ENCODE measurements around the gene ANO10. TPM values are rescaled to one million over a fixed set of nuclear protein-coding genes. Genes with fewer than 3 reads are reported as not detected.

Gene ANO10
- total and polyA plus RNA-seq, 2 of the 8 experiments (the other 6 are each of a cell fraction or from before 2014, with no cell fraction given): 38.0 to 53.2 TPM

- 0 out of 4 replicates have a peak, but pooled peaks cover 0 to 3% of the 10 kb centered on the region in 2 experiments for H3K9me3 ChIP-seq (ENCODE audit: insufficient read depth in 2 of 2, low read depth in 1 of 2, low read length in 1 of 2)
- no peak overlapping the region for H4K5ac ChIP-seq (ENCODE audit: insufficient read length, low read depth, low read length)
- no peak overlapping the region for H4K91ac ChIP-seq (replicated peaks; ENCODE audit: insufficient read length, low read length)
- no peak overlapping the region for H3K9ac ChIP-seq (replicated peaks in 1 of 4; ENCODE audit: extremely low read depth in 1 of 4, low read depth in 3 of 4, low read length in 3 of 4)
- peak overlapping the region; percentile 51; the same call in 1 of the 2 replicates for H2BK20ac ChIP-seq (ENCODE audit: low read length)
- H3K4me2 ChIP-seq (ENCODE audit: insufficient read depth in 1 of 2, low read depth in 2 of 2, low read length in 2 of 2): no peak overlapping the region; a peak in 1 of 4 replicates
- H3K18ac ChIP-seq (ENCODE audit: extremely low read depth, low read length): peak overlapping the region; percentile 68
- no peaks in the 10 kb centered on the region for H3K23me2 ChIP-seq (ENCODE audit: low read depth, low read length)
- H3K4ac ChIP-seq (replicated peaks; ENCODE audit: insufficient read length, low read depth, low read length): no peak overlapping the region
- H3K79me2 ChIP-seq (ENCODE audit: control insufficient read depth in 1 of 2, insufficient read depth in 2 of 2, low read length in 2 of 2): no peaks in the 10 kb centered on the region
- ChIA-PET CTCF (ENCODE audit: partially characterized antibody) (interaction anchor here (0.6 to 1.4 kb wide), 7 partner anchors 11 to 802 kb away, joined by 3 to 4 read pairs (median 3); no protein-coding TSS in a partner anchor), POLR2A (ENCODE audit: partially characterized antibody) (interaction anchor here (1.7 kb wide), 1 partner anchor 16 kb away, joined by 4 read pairs; no protein-coding TSS in a partner anchor)
- H2AK5ac ChIP-seq (ENCODE audit: low read depth, low read length): no peak overlapping the region
- 75% methylated on average over 9 of the region's 9 CpGs; no CpG with 5 or more reads in 1 of the 2 experiments for WGBS, 2 experiments (ENCODE audit: extremely low coverage in 1 of 2, insufficient coverage in 1 of 2, insufficient read length in 1 of 2, insufficient replicate concordance in 2 of 2, low coverage in 1 of 2, low lambda C conversion rate in 2 of 2, missing lambda C conversion rate in 1 of 2)
- H3K4me1 ChIP-seq (replicated peaks in 1 of 4; ENCODE audit: control insufficient read depth in 3 of 4, insufficient read depth in 4 of 4, low read length in 3 of 4): peaks cover 0 to 5% (median 0%) of the 10 kb centered on the region in 4 experiments; a peak in 1 of 7 replicates
- H4K20me1 ChIP-seq (replicated peaks in 1 of 2; ENCODE audit: control insufficient read depth in 1 of 2, insufficient read depth in 2 of 2, low read length in 2 of 2): no peaks in the 10 kb centered on the region
- DNase-seq (ENCODE audit: low read depth in 1 of 2, low spot score in 2 of 2) (no peak), FAIRE-seq (peak; percentile 60)
- no peak overlapping the region for H3K14ac ChIP-seq (ENCODE audit: insufficient read length)
- H3K56ac ChIP-seq (replicated peaks; ENCODE audit: insufficient read length, low read depth, low read length): no peak overlapping the region
- H2BK15ac ChIP-seq (ENCODE audit: low read length): no peak overlapping the region
- peak overlapping the region; percentile 29; the same call in 1 of the 2 replicates for H2BK12ac ChIP-seq (ENCODE audit: low read depth, low read length)
- no peak overlapping the region for H3K27ac ChIP-seq (ENCODE audit: low read depth, low read length)
- H3K27me3 ChIP-seq (replicated peaks in 1 of 4; ENCODE audit: control insufficient read depth in 3 of 4, extremely low read depth in 1 of 4, insufficient read depth in 3 of 4, low read length in 3 of 4): no peaks in the 10 kb centered on the region
- no peak overlapping the region for H2BK120ac ChIP-seq (replicated peaks; ENCODE audit: low read depth, low read length)
- peak overlapping the region; percentile 68 for H2AFZ ChIP-seq (ENCODE audit: low read length)
- no peak overlapping the region for H4K8ac ChIP-seq (ENCODE audit: extremely low read depth, insufficient read depth, low read length)
- H3K23ac ChIP-seq (ENCODE audit: insufficient read length): no peak overlapping the region
- peak overlapping the region; percentile 17; the same call in 1 of the 2 replicates for H2BK5ac ChIP-seq (ENCODE audit: low read depth, low read length)
- H3K4me3 ChIP-seq (ENCODE audit: extremely low read depth in 1 of 4, insufficient read depth in 2 of 4, low read depth in 3 of 4, low read length in 4 of 4): no peak overlapping the region
- H3K79me1 ChIP-seq (ENCODE audit: low read depth, low read length): no peaks in the 10 kb centered on the region
- no peaks in the 10 kb centered on the region for H3K36me3 ChIP-seq (ENCODE audit: control insufficient read depth in 2 of 4, insufficient read depth in 4 of 4, low read length in 3 of 4)
- TF ChIP-seq KDM1A (IDR thresholded peaks at IDR 0.05; ENCODE audit: borderline replicate concordance, low read length) (no peak), GTF2F1 (IDR thresholded peaks at IDR 0.05; ENCODE audit: borderline replicate concordance, low read depth, low read length) (no peak), TBP (IDR thresholded peaks at IDR 0.05; ENCODE audit: low read depth, low read length) (no peak)
Observed at GRCh38 chr3:43638594-43639447, 17.0 kb upstream of the ANO10 start.

Data from H1 (cell line).